Choroid plexus epithelial cell (primary cell): ENCODE data around the gene PSIP1.
"Not testable (repeated sequence)": the region's sequence is repeated elsewhere in the genome, so short reads cannot be mapped to it uniquely, and the experiment has no call there.

ENCODE experiments used
- DNase-seq: peaks from one replicate; pipeline ENCODE4 v3.0.0-alpha.2; 2010; ENCODE audit warnings: low read depth
- H3K4me3 ChIP-seq: 2 replicates; pipeline ENCODE4 v1.5.1; 2011; ENCODE audit warnings: low read depth, mild to moderate bottlenecking, control low read depth, low read length, moderate library complexity
- TF ChIP-seq, protein P1 (sequence below): conservative IDR thresholded peaks from 2 replicates; pipeline ENCODE4 v1.5.1; 2011; ENCODE audit warnings: low read depth, mild to moderate bottlenecking, control low read depth, inconsistent platforms, low read length, moderate library complexity

PSIP1 gene

DNA sequence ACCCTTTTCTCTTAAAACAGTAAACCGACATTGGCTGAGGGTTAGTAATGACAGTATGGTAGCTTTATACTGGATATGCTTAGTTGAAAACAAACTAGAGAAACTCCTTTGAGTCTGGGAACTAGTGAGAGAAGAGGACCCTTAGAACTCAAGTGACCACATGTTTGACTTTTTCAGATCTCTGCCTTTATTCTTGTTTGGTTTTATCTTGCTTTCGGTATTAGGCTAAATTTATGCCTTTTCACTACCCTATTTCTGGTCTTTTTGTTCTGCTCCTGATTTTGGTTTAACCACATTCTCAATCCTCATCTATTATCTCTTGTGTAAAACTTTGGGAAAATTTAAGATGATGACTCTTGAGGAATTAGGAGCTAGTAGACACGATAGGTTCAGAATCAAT, 77.1 kb downstream of the PSIP1 start:
- H3K4me3 ChIP-seq = no peak overlapping the region
- TF ChIP-seq, protein P1, sequence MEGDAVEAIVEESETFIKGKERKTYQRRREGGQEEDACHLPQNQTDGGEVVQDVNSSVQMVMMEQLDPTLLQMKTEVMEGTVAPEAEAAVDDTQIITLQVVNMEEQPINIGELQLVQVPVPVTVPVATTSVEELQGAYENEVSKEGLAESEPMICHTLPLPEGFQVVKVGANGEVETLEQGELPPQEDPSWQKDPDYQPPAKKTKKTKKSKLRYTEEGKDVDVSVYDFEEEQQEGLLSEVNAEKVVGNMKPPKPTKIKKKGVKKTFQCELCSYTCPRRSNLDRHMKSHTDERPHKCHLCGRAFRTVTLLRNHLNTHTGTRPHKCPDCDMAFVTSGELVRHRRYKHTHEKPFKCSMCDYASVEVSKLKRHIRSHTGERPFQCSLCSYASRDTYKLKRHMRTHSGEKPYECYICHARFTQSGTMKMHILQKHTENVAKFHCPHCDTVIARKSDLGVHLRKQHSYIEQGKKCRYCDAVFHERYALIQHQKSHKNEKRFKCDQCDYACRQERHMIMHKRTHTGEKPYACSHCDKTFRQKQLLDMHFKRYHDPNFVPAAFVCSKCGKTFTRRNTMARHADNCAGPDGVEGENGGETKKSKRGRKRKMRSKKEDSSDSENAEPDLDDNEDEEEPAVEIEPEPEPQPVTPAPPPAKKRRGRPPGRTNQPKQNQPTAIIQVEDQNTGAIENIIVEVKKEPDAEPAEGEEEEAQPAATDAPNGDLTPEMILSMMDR = no peak
- no peak for DNase-seq

DNA sequence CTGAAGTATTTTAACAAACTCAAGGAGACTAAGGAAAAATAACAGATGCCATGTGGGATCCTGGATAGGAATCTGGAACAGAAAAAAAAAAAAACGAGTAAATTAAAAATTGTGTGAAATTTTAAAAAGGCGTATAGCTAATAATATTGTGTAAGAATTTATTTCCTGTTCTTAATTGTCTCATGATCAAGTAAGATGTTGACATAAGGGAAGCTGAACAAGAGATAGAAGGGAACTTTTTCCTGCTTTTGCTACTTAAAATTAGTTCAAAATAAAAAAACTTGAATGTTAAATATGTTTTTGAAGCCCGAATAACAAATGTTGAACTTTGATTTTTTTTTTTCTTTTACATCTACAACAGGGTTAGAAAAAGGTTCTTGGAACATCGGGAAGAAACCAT, 77.6 kb downstream of the PSIP1 start:
- DNase-seq = no peak
- no peak overlapping the region for H3K4me3 ChIP-seq
- TF ChIP-seq, protein P1 = no peak

DNA sequence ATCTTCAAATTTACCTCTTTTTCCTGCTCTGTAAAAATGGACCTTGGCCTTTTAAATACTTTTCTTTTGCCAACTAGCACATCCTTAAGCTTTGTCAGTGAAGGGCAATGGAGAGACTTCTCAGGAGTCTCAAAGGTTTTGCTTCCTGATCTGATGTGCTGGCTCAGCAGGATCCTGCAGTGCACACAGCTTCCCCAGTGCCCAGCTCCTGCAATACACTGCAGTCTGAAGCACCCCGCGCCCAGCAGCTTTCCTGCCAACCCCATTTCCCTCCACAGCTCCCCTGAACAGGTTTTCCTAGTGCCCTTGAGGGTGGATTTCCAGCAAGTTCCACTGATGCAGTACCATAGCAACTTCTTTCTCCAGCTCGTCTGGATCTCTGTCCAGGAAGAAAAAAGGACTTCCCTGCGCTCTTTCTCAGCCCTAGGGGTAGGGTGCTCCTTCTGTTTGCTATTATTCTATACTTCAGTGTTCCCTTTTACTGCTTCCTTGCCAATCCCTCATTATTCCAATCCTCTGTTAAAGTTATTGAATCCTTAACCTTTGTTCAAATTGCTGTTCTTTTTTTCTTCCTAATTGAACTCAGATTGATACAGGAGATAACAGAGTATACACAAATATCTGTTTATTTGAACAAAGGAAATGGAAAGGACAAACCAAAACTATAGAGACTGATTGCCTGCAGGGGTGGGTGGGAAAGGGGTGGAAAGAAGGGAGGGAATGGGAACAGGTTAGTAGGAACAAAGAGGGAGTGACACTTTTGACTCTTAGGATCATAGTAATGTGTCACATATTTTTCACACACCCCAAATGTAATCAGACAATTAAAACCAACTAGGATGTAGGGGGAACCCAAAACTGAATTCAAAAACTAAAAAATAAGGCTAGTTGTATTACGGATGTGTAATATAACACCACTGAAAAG, 79.6 kb downstream of the PSIP1 start:
- TF ChIP-seq, protein P1 = no peak
- peak; percentile 24 for DNase-seq
- no peak overlapping the region for H3K4me3 ChIP-seq

DNA sequence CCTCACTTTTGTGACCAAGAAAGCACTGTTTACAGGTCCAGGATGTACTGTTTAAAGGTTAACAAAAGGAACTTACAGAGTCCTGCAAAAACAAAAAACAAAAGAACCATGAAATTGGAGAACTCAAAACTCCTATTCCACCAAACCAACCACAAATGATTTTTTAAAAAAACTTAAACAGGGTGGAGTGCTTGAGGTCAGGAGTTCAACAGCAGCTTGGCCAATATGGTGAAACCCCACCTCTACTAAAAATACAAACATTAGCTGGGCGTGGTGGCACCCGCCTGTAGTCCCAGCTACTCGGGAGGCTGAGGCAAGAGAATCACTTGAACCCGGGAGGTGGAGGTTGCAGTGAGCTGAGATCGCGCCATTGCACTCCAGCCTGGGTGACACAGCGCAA, 83.1 kb downstream of the PSIP1 start:
- H3K4me3 ChIP-seq, DNase-seq: not testable (repeated sequence)

DNA sequence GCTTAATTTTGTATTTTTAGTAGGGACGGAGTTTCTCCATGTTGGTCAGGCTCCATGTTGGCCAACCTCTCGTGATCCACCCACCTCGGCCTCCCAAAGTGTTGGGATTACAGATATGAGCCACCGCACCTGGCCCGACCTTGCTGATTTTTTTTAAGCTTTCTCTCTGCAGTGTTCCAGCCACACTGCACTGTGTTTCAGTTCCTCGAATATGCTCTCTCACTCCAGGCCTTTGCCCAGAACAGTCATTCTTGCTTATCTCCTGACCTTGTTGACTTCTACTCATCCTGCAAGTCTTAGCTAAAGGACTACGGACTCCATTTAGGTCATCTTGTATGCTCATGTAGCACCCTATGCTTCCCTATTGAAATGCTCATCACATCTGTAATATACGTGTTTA, 84.8 kb downstream of the PSIP1 start:
- no peak overlapping the region for H3K4me3 ChIP-seq
- no peak for DNase-seq
- TF ChIP-seq, protein P1 = no peak

DNA sequence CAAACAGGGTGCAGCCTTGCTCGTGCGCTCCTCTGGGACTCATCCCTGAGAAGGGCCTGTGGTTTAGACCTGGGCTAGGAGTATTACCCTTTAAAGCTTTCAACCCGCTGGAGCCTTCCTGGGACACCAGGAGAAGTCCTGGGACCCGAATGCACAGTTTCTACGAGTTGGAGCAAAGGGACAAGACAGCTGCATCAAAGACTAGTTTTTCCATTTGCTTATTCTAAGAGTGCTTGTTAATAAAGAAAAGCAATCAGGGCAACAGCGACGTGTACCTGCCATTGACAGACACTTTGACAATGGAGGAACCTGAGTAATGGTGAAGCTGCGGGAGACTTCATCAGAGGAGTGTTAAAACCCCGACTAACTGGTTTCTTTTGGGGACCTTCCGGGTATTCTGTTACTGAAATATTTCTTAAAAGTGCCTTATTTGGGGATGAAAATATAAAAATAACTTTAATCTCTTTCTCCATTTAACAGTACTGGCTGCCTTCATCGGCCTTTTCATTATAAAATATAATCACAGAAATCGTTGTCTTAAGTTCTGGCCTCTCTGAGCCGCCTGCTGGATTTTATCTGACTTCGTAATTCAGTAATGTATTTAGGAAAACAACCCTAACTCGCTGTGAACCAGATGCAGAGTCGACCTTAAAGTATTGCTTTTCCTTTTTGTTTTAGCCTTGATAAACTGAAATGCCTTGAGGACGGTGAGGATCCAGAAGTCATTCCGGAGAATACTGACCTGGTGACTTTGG, 87.4 kb downstream of the PSIP1 start:
- H3K4me3 ChIP-seq = peak overlapping the region; percentile 98
- peak; percentile 63 for DNase-seq
- TF ChIP-seq, protein P1 = peak; percentile 51

DNA sequence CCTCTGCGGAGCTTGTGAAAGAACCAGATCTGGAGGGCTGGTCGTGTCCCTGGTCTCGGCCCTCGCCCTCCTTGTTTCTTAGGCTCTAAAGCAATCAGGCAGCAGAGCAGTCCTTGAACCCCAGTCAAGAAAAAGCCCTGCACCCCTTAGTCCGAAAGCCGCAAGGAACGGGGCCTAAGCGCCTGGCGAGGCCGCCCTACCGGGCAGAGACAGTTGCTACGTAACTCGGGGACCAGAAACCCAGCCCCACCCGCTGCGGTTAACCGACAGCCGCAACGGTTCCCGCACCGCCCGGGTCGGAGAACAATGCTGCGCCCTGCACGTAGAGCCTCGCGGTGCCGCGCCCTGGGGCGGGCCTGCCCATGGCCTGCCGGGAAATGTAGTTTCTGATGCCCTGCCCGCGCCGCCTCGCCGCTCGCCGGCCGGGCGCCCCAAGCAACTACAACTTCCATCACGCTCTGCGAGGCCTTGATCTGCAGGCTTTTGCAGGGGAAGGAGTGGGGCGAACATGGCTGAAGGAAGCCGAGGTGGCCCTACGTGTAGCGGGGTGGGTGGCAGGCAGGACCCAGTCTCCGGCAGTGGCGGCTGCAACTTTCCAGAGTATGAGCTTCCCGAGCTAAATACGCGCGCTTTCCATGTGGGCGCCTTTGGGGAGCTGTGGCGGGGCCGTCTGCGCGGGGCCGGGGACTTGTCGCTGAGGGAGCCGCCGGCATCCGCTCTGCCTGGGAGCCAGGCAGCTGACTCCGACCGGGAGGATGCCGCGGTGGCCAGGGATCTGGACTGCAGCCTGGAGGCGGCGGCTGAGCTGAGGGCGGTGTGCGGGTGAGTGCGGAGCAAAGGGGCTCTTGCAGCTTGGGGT, 88.2 kb downstream of the PSIP1 start, which contains the start of gene SNAPC3:
Gene SNAPC3 (plus strand): TSS at position 505 of the 859 bp plus-strand sequence. CDS start 4 bp downstream, at position 509.
- peak within 1 kb of the TSS; percentile 98 for H3K4me3 ChIP-seq
- peak; percentile 96 for DNase-seq
- TF ChIP-seq, protein P1 = peak; percentile 10
